GM23338 (cell line): ENCODE data around the gene MKNK1. TPM values are rescaled to one million over a fixed set of nuclear protein-coding genes. Genes with fewer than 3 reads are reported as not detected.

Experiments used
- ATAC-seq: fragments of 200-7000 bp; cut with Tn5 transposase; 3 replicates; pipeline ENCODE4 v1.9.1; 2020
- DNase-seq: peaks from one replicate; pipeline ENCODE4 v3.0.0-alpha.2; 2015; ENCODE audit warnings: low spot score
- H2AFZ ChIP-seq: fragments of 200-600 bp; sonication (generic); 2 replicates; pipeline ENCODE4 v1.8.0; 2016; ENCODE audit warnings: antibody characterized with exemption, mild to moderate bottlenecking, moderate library complexity
- H3F3A ChIP-seq: fragments of 200-600 bp; sonication (generic); replicated peaks from 2 replicates; pipeline ENCODE4 v1.8.0; 2017; ENCODE audit warnings: antibody characterized with exemption, mixed run types, low read depth
- H3K27ac ChIP-seq: fragments of 200-600 bp; sonication (generic); 2 replicates; pipeline ENCODE4 v1.6.1; 2016; ENCODE audit warnings: low read depth
- H3K27me3 ChIP-seq: fragments of 200-600 bp; sonication (generic); 2 replicates; pipeline ENCODE4 v1.8.0; 2016; ENCODE audit warnings: mild to moderate bottlenecking, mixed run types, moderate library complexity; ENCODE audit not compliant: insufficient read depth
- H3K36me3 ChIP-seq: fragments of 200-600 bp; sonication (generic); 2 replicates; pipeline ENCODE4 v1.8.0; 2016; ENCODE audit warnings: mild to moderate bottlenecking; ENCODE audit not compliant: insufficient read depth
- H3K4me1 ChIP-seq: fragments of 200-600 bp; sonication (generic); 2 replicates; pipeline ENCODE4 v1.8.0; 2016; ENCODE audit warnings: mild to moderate bottlenecking, moderate library complexity; ENCODE audit not compliant: insufficient read depth
- H3K4me2 ChIP-seq: fragments of 200-600 bp; sonication (generic); 2 replicates; pipeline ENCODE4 v1.7.1; 2017; ENCODE audit warnings: mixed run types
- H3K4me3 ChIP-seq: fragments of 200-600 bp; sonication (generic); 2 replicates; pipeline ENCODE4 v1.6.1; 2016; ENCODE audit warnings: mixed run types
- H3K79me2 ChIP-seq: fragments of 200-600 bp; sonication (generic); replicated peaks from 2 replicates; pipeline ENCODE4 v1.8.0; 2017; ENCODE audit warnings: mild to moderate bottlenecking; ENCODE audit not compliant: insufficient read depth
- H3K9me2 ChIP-seq: fragments of 200-600 bp; sonication (generic); 2 replicates; pipeline ENCODE4 v1.8.0; 2017; ENCODE audit not compliant: insufficient read depth
- H4K20me1 ChIP-seq: fragments of 200-600 bp; sonication (generic); replicated peaks from 2 replicates; pipeline ENCODE4 v1.8.0; 2017; ENCODE audit warnings: mild to moderate bottlenecking; ENCODE audit not compliant: insufficient read depth
- H3K27ac Mint-ChIP-seq: 2 replicates; pipeline ENCODE4 v1.8.0; 2020; ENCODE audit warnings: inconsistent platforms, mild to moderate bottlenecking, moderate library complexity, mixed read lengths
- H3K27me3 Mint-ChIP-seq: 3 replicates; pipeline ENCODE4 v1.8.0; 2022; ENCODE audit warnings: low read depth, mild to moderate bottlenecking, moderate library complexity, mixed read lengths, inconsistent platforms; ENCODE audit not compliant: insufficient read depth, poor library complexity
- H3K36me3 Mint-ChIP-seq: 3 replicates; pipeline ENCODE4 v1.8.0; 2021; ENCODE audit warnings: low read depth, mild to moderate bottlenecking, inconsistent platforms, moderate library complexity, mixed read lengths
- H3K4me1 Mint-ChIP-seq: 3 replicates; pipeline ENCODE4 v1.8.0; 2020; ENCODE audit warnings: mild to moderate bottlenecking, inconsistent platforms, mixed read lengths
- H3K4me3 Mint-ChIP-seq: 3 replicates; pipeline ENCODE4 v1.8.0; 2021; ENCODE audit warnings: moderate library complexity, mild to moderate bottlenecking, inconsistent platforms, mixed read lengths
- H3K9me3 Mint-ChIP-seq: 3 replicates; pipeline ENCODE4 v1.8.0; 2020; ENCODE audit warnings: moderate library complexity, mild to moderate bottlenecking, inconsistent platforms, mixed read lengths
- CREB1 ChIP-seq: fragments of 250-450 bp; sonication (Bioruptor Pico); IDR thresholded peaks from 2 replicates; pipeline ENCODE4 v1.5.0; 2020; ENCODE audit warnings: low read depth, mild to moderate bottlenecking, moderate library complexity
- CTCF ChIP-seq, 2 experiments: fragments of 200-600 bp in 1 of 2; sonication (generic) in 1 of 2; conservative IDR thresholded peaks; 2 replicates each; pipeline versions ENCODE4 v1.5.1 to v1.6.1; 2016 to 2017; ENCODE audit warnings: antibody characterized with exemption in 2 of 2, low read depth in 2 of 2, mild to moderate bottlenecking in 2 of 2, moderate library complexity in 1 of 2
- ETS1 ChIP-seq: IDR thresholded peaks from 2 replicates; pipeline ENCODE4 v1.6.1; 2016; ENCODE audit warnings: antibody characterized with exemption
- EZH2 ChIP-seq: fragments of 200-600 bp; sonication (generic); IDR thresholded peaks from one replicate; pipeline ENCODE4 v1.8.0; 2017; ENCODE audit warnings: antibody characterized with exemption, mild to moderate bottlenecking, low read depth; ENCODE audit not compliant: unreplicated experiment
- EZH2phosphoT487 ChIP-seq: fragments of 200-600 bp; sonication (generic); IDR thresholded peaks from one replicate; pipeline ENCODE4 v1.8.1; 2018; ENCODE audit warnings: antibody characterized with exemption; ENCODE audit not compliant: unreplicated experiment
- JUNB ChIP-seq: IDR thresholded peaks from one replicate; pipeline ENCODE4 v1.6.1; 2016; ENCODE audit warnings: antibody characterized with exemption; ENCODE audit not compliant: unreplicated experiment
- NANOG ChIP-seq: IDR thresholded peaks from 2 replicates; pipeline ENCODE4 v1.6.1; 2016; ENCODE audit warnings: antibody characterized with exemption, borderline replicate concordance
- POLR2AphosphoS5 ChIP-seq: IDR thresholded peaks from 2 replicates; pipeline ENCODE4 v1.6.1; 2016; ENCODE audit warnings: antibody characterized with exemption, low read depth
- REST ChIP-seq: IDR thresholded peaks from one replicate; pipeline ENCODE4 v1.6.1; 2018; ENCODE audit warnings: antibody characterized with exemption; ENCODE audit not compliant: unreplicated experiment
- STAT1 ChIP-seq: IDR thresholded peaks from one replicate; pipeline ENCODE4 v1.6.1; 2016; ENCODE audit warnings: antibody characterized with exemption; ENCODE audit not compliant: unreplicated experiment
- ZNF114 ChIP-seq: fragments of 250-450 bp; sonication (Bioruptor Pico); IDR thresholded peaks from 2 replicates; pipeline ENCODE4 v1.5.0; 2020; ENCODE audit warnings: mild to moderate bottlenecking, moderate library complexity
- ZNF331 ChIP-seq: fragments of 250-450 bp; sonication (Bioruptor Pico); IDR thresholded peaks from 2 replicates; pipeline ENCODE4 v1.5.0; 2020; ENCODE audit warnings: low read depth, mild to moderate bottlenecking, moderate library complexity
- ZNF462 ChIP-seq: fragments of 250-450 bp; sonication (Bioruptor Pico); IDR thresholded peaks from 2 replicates; pipeline ENCODE4 v1.5.0; 2020; ENCODE audit warnings: mild to moderate bottlenecking, moderate library complexity
- polyA plus RNA-seq: library from polyadenylated mRNA; unstranded; fragments of >200 nt; fragmentation: Nextera tagmentation; extraction: Ambion mirVana; gene quantifications from 2 replicates; pipeline ENCODE4 v1.2.1, GENCODE V29; 2016
- total RNA-seq: library from RNA; depleted of rRNA; stranded (reverse); fragments of >200 nt; shearing (Covaris generic); gene quantifications from 2 replicates; pipeline ENCODE4 v1.2.3, GENCODE V29; 2014

The MKNK1 gene
- total and polyA plus RNA-seq, 2 experiments from 2014 or later = 11.8 to 20.5 TPM

GRCh38 chr1:46537651-46538050, 66.4 kb downstream of the MKNK1 start:
- Mint-ChIP-seq H3K9me3 (no peaks in the 10 kb centered on the region; the same call in 2 of the 3 replicates), H3K4me3 (no peak overlapping the region)
- peaks cover 5% of the 10 kb centered on the region for H3K4me1 ChIP-seq

More at GRCh38 chr1:46537651-46538050, 66.4 kb downstream of the MKNK1 start:
- H3K36me3 ChIP-seq = no peaks in the 10 kb centered on the region
- ATAC-seq = no peak
- TF ChIP-seq ZNF114 (CRISPR knock-in tag) (no peak), CREB1 (CRISPR knock-in tag) (no peak), REST (no peak), POLR2AphosphoS5 (no peak), STAT1 (no peak), NANOG (no peak), ETS1 (no peak), JUNB (no peak), ZNF331 (CRISPR knock-in tag) (no peak), EZH2phosphoT487 (no peak), EZH2 (no peak), ZNF462 (no peak), CTCF (conservative IDR thresholded peaks at IDR 0.05; ENCODE audit: low read depth in 2 of 2) (no peak)
- no peak overlapping the region for H3K27ac Mint-ChIP-seq
- no peaks in the 10 kb centered on the region; the same call in 2 of the 3 replicates for H3K36me3 Mint-ChIP-seq
- no peak overlapping the region for H3K4me2 ChIP-seq
- H3F3A ChIP-seq = 0 out of 2 replicates have a peak, but pooled peaks cover 3% of the 10 kb centered on the region
- no peaks in the 10 kb centered on the region for H3K9me2 ChIP-seq
- H3K27me3 ChIP-seq = peaks cover 97% of the 10 kb centered on the region
- H3K4me3 ChIP-seq = no peak overlapping the region
- H3K79me2 ChIP-seq = no peaks in the 10 kb centered on the region
- H3K27ac ChIP-seq = no peak overlapping the region
- H3K27me3 Mint-ChIP-seq = peaks cover 46% of the 10 kb centered on the region
- peaks cover 4% of the 10 kb centered on the region for H3K4me1 Mint-ChIP-seq
- H2AFZ ChIP-seq = no peak overlapping the region
- H4K20me1 ChIP-seq = no peaks in the 10 kb centered on the region; the same call in 1 of the 2 replicates
- no peak for DNase-seq
